Suprapubic skin (tissue), 4 donors: Measurements from ENCODE around the gene EMID1. TPM values are rescaled to one million over a fixed set of nuclear protein-coding genes. Genes with fewer than 3 reads are reported as not detected.

Experiments
- DNase-seq, 2 donors: peaks; one replicate each; pipeline ENCODE4 v3.0.0-alpha.2; 2019; ENCODE audit warnings: low spot score in 2 of 2
- H3K27ac ChIP-seq: fragments of 200-600 bp; sonication (generic); one replicate; pipeline ENCODE4 v1.5.1; 2019
- H3K27me3 ChIP-seq: fragments of 200-600 bp; sonication (generic); one replicate; pipeline ENCODE4 v1.5.1; 2019
- H3K36me3 ChIP-seq: fragments of 200-600 bp; sonication (generic); one replicate; pipeline ENCODE4 v1.5.1; 2019
- H3K4me1 ChIP-seq: fragments of 200-600 bp; sonication (generic); one replicate; pipeline ENCODE4 v1.5.1; 2019
- H3K4me3 ChIP-seq: fragments of 200-600 bp; sonication (generic); one replicate; pipeline ENCODE4 v1.5.1; 2019; ENCODE audit warnings: mild to moderate bottlenecking
- H3K9me3 ChIP-seq: fragments of 200-600 bp; sonication (generic); one replicate; pipeline ENCODE4 v1.5.1; 2019
- CTCF ChIP-seq, 2 donors: fragments of 200-600 bp in 1 of 2; fragments of 450-650 bp in 1 of 2; sonication (generic) in 1 of 2; IDR thresholded peaks; one replicate each; pipeline ENCODE4 v1.5.1; 2016 to 2019; ENCODE audit warnings: antibody characterized with exemption in 2 of 2, mild to moderate bottlenecking in 1 of 2, moderate library complexity in 1 of 2
- EP300 ChIP-seq: sonication (generic); formaldehyde crosslinking; IDR thresholded peaks from one replicate; pipeline ENCODE4 v1.6.1; 2017; ENCODE audit warnings: antibody characterized with exemption
- POLR2A ChIP-seq, 2 donors: fragments of 450-650 bp; IDR thresholded peaks; one replicate each; pipeline ENCODE4 v1.6.1; 2017; ENCODE audit warnings: antibody characterized with exemption in 2 of 2, mild to moderate bottlenecking in 2 of 2, moderate library complexity in 2 of 2
- POLR2AphosphoS5 ChIP-seq, 3 donors: sonication (generic); formaldehyde crosslinking; IDR thresholded peaks; one replicate each; pipeline ENCODE4 v1.6.1; 2017; ENCODE audit warnings: antibody characterized with exemption in 3 of 3
- WGBS: methylation state at CpG from one replicate; pipeline ENCODE4 v1.1.5; 2018; 5-methylcytosine and 5-hydroxymethylcytosine counted together
- total RNA-seq, 4 donors: library from RNA; depleted of rRNA; stranded (reverse); fragments of >200 nt; gene quantifications; one replicate each; pipeline ENCODE4 v1.1.0, GENCODE V29; 2016

EMID1 gene
- total RNA-seq, 4 donors from 2014 or later = 1.6 to 7.4 (median 2.9) TPM

- Histone ChIP-seq H3K27ac (no peak overlapping the region), H3K27me3 (no peaks in the 10 kb centered on the region), H3K4me3 (no peak overlapping the region), H3K36me3 (no peaks in the 10 kb centered on the region), H3K4me1 (no peaks in the 10 kb centered on the region), H3K9me3 (no peaks in the 10 kb centered on the region)
- 76% methylated on average over 7 of the region's 8 CpGs for WGBS
- no peak for DNase-seq
- TF ChIP-seq POLR2A (IDR thresholded peaks at IDR 0.05) (no peak), POLR2AphosphoS5 (IDR thresholded peaks at IDR 0.05) (no peak), CTCF (IDR thresholded peaks at IDR 0.05) (no peak), EP300 (no peak)
Measured at GRCh38 chr22:29195118-29195963, 10.4 kb upstream of the EMID1 start.

- no peak overlapping the region for H3K4me3 ChIP-seq
- H3K4me1 ChIP-seq = no peaks in the 10 kb centered on the region
- H3K27me3 ChIP-seq = no peaks in the 10 kb centered on the region
- no peak for TF ChIP-seq POLR2AphosphoS5 (IDR thresholded peaks at IDR 0.05)
- TF ChIP-seq CTCF (IDR thresholded peaks at IDR 0.05) = no peak
- no peak for TF ChIP-seq POLR2A (IDR thresholded peaks at IDR 0.05)
- TF ChIP-seq EP300 = no peak
- H3K36me3 ChIP-seq = no peaks in the 10 kb centered on the region
- WGBS = 75% methylated on average over 4 of the region's 10 CpGs
- no peaks in the 10 kb centered on the region for H3K9me3 ChIP-seq
- DNase-seq = no peak
- no peak overlapping the region for H3K27ac ChIP-seq
Measured at GRCh38 chr22:29195964-29196666, 9.6 kb upstream of the EMID1 start.

- Histone ChIP-seq H3K4me3 (no peak overlapping the region), H3K4me1 (peaks cover under 1% of the 10 kb centered on the region), H3K9me3 (no peaks in the 10 kb centered on the region), H3K27me3 (no peaks in the 10 kb centered on the region), H3K36me3 (no peaks in the 10 kb centered on the region), H3K27ac (no peak overlapping the region)
- 96% methylated on average over 3 of the region's 3 CpGs for WGBS
- TF ChIP-seq POLR2A (IDR thresholded peaks at IDR 0.05) (no peak), CTCF (IDR thresholded peaks at IDR 0.05) (no peak)
- no peak for DNase-seq
Measured at GRCh38 chr22:29197096-29197495, 8.6 kb upstream of the EMID1 start.

- peaks cover 12% of the 10 kb centered on the region for H3K4me1 ChIP-seq
- no peaks in the 10 kb centered on the region for H3K36me3 ChIP-seq
- WGBS = 92% methylated on average over 5 of the region's 5 CpGs
- no peak overlapping the region for H3K27ac ChIP-seq
- H3K4me3 ChIP-seq = no peak overlapping the region
- TF ChIP-seq CTCF (IDR thresholded peaks at IDR 0.05) (no peak), EP300 (no peak), POLR2A (IDR thresholded peaks at IDR 0.05) (no peak), POLR2AphosphoS5 (IDR thresholded peaks at IDR 0.05) (no peak)
- H3K27me3 ChIP-seq = no peaks in the 10 kb centered on the region
- no peaks in the 10 kb centered on the region for H3K9me3 ChIP-seq
- DNase-seq = no peak
Measured at GRCh38 chr22:29198240-29198639, 7.5 kb upstream of the EMID1 start.

GRCh38 chr22:29199702-29200400 lies 5.8 kb upstream of the EMID1 start:
- Histone ChIP-seq H3K36me3 (no peaks in the 10 kb centered on the region), H3K27me3 (no peaks in the 10 kb centered on the region), H3K27ac (no peak overlapping the region), H3K9me3 (no peaks in the 10 kb centered on the region), H3K4me1 (peaks cover 15% of the 10 kb centered on the region), H3K4me3 (no peak overlapping the region)
- TF ChIP-seq POLR2AphosphoS5 (IDR thresholded peaks at IDR 0.05) = no peak
- no peak for TF ChIP-seq CTCF (IDR thresholded peaks at IDR 0.05)
- TF ChIP-seq POLR2A (IDR thresholded peaks at IDR 0.05) = no peak
- TF ChIP-seq EP300 = no peak
- DNase-seq = no peak
- WGBS = 79% methylated on average over 8 of the region's 8 CpGs
